ENCODE measurements around the gene PAMR1. TPM values are rescaled to one million over a fixed set of nuclear protein-coding genes. Genes with fewer than 3 reads are reported as not detected.
"Not testable (repeated sequence)": the region's sequence is repeated elsewhere in the genome, so short reads cannot be mapped to it uniquely, and the experiment has no call there.

The PAMR1 gene
- total RNA-seq, 1 donor from 2014 or later = 209 TPM

DNA sequence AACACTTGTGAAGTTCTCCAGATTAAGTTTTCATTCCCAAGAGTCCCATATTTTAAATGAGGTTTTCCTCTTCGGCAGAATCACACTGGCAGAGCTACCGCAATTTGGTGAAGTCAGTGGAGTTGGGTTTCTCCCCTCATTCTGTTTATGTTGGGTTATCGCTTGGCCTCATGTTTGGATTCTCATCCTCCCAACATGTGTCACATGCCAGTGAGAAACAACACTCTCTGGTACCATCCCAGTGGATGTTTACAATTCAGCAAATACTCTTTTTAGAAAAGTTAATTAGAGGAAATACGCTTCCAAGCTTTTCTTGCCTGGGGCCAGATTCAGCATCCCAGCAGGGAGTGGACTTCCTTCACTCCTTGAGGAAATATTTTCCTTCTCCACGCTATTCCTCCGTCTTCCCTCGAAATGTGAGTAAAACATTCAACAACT, 2.1 kb downstream of the PAMR1 start:
- peak overlapping the region; percentile 23 for H3K9ac ChIP-seq
- H3K4me2 ChIP-seq = peak overlapping the region; percentile 93
- peaks cover 7% of the 10 kb centered on the region for H3F3A ChIP-seq (ENCODE audit: low read depth)
- H3K4me1 ChIP-seq = peaks cover 50% of the 10 kb centered on the region
- peaks cover 84% of the 10 kb centered on the region for H3K79me2 ChIP-seq (ENCODE audit: low read depth)
- no peak overlapping the region for H3K4me3 Mint-ChIP-seq
- H2AFZ ChIP-seq (replicated peaks) = no peak overlapping the region
- H3K4me3 ChIP-seq = peak overlapping the region; percentile 85
- TF ChIP-seq EZH2 (IDR thresholded peaks at IDR 0.05) (no peak), EZH2phosphoT487 (IDR thresholded peaks at IDR 0.05) (no peak), CTCF (IDR thresholded peaks at IDR 0.05) (no peak)
- peak overlapping the region; percentile 13 for H3K27ac ChIP-seq
- H3K36me3 ChIP-seq = peaks cover 3% of the 10 kb centered on the region
- no peaks in the 10 kb centered on the region for H3K9me3 ChIP-seq (ENCODE audit: low read depth)
- H3K4me1 Mint-ChIP-seq = peaks cover 18% of the 10 kb centered on the region
- H3K27me3 Mint-ChIP-seq (ENCODE audit: insufficient read depth, low read depth) = peaks cover 4% of the 10 kb centered on the region
- peaks cover 7% of the 10 kb centered on the region for H3K9me3 Mint-ChIP-seq
- H4K20me1 ChIP-seq (ENCODE audit: low read depth) = peaks cover 57% of the 10 kb centered on the region
- no peak overlapping the region for H3K27ac Mint-ChIP-seq
- H3K36me3 Mint-ChIP-seq = no peaks in the 10 kb centered on the region
- no peaks in the 10 kb centered on the region for H3K27me3 ChIP-seq
- DNase-seq (ENCODE audit: low spot score) = no peak

DNA sequence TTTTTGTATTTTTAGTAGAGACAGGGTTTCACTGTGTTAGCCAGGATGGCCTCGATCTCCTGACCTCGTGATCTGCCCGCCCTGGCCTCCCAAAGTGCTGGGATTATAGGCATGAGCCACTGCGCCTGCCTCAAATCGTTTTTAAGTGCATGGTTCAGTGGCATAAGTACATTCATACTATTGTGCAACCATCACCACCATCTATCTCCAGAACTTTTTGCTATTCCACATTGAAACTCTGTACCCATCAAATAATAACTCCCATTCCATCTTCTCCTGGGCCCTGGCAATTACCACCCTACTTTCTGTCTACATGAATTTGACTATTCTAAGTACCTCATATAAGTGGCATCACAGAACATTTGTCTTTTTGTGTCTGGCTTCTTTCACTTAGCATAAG, 3.3 kb downstream of the PAMR1 start:
- H3K27ac Mint-ChIP-seq; H2AFZ ChIP-seq (replicated peaks); H3K27me3 Mint-ChIP-seq (ENCODE audit: insufficient read depth, low read depth); H3K9me3 ChIP-seq (ENCODE audit: low read depth); H3K36me3 Mint-ChIP-seq; H3K9me3 Mint-ChIP-seq; H3F3A ChIP-seq (ENCODE audit: low read depth); H3K4me3 Mint-ChIP-seq; DNase-seq (ENCODE audit: low spot score); H3K36me3 ChIP-seq; H3K9ac ChIP-seq; H3K27me3 ChIP-seq; H3K27ac ChIP-seq: not testable (repeated sequence)
- H3K4me2 ChIP-seq = peak overlapping the region; percentile 93
- peaks cover 19% of the 10 kb centered on the region for H3K4me1 Mint-ChIP-seq
- peaks cover 63% of the 10 kb centered on the region for H3K4me1 ChIP-seq
- peaks cover 70% of the 10 kb centered on the region for H4K20me1 ChIP-seq (ENCODE audit: low read depth)
- peak overlapping the region; percentile 85 for H3K4me3 ChIP-seq
- H3K79me2 ChIP-seq (ENCODE audit: low read depth) = peaks cover 97% of the 10 kb centered on the region

GRCh38 chr11:35520376-35520775, 5.0 kb downstream of the PAMR1 start:
- H3K27ac ChIP-seq = no peak overlapping the region
- H3K27ac Mint-ChIP-seq = no peak overlapping the region

More at GRCh38 chr11:35520376-35520775, 5.0 kb downstream of the PAMR1 start:
- no peak for DNase-seq (ENCODE audit: low spot score)
- Mint-ChIP-seq H3K4me3 (no peak overlapping the region), H3K36me3 (no peaks in the 10 kb centered on the region), H3K4me1 (peaks cover 23% of the 10 kb centered on the region), H3K27me3 (ENCODE audit: insufficient read depth, low read depth) (peaks cover 3% of the 10 kb centered on the region), H3K9me3 (peaks cover 2% of the 10 kb centered on the region)
- TF ChIP-seq EZH2phosphoT487 (IDR thresholded peaks at IDR 0.05) = no peak
- no peak for TF ChIP-seq EZH2 (IDR thresholded peaks at IDR 0.05)
- no peak for TF ChIP-seq CTCF (IDR thresholded peaks at IDR 0.05)
- Histone ChIP-seq H3K4me3 (no peak overlapping the region), H3K36me3 (peaks cover 3% of the 10 kb centered on the region), H4K20me1 (ENCODE audit: low read depth) (peaks cover 87% of the 10 kb centered on the region), H3K4me2 (no peak overlapping the region), H3K79me2 (ENCODE audit: low read depth) (peaks cover 100% of the 10 kb centered on the region), H3K9ac (no peak overlapping the region), H2AFZ (replicated peaks) (no peak overlapping the region), H3K9me3 (ENCODE audit: low read depth) (no peaks in the 10 kb centered on the region), H3K27me3 (no peaks in the 10 kb centered on the region), H3K4me1 (peaks cover 70% of the 10 kb centered on the region), H3F3A (ENCODE audit: low read depth) (no peaks in the 10 kb centered on the region)
